A673 (cell line): Measurements from ENCODE around the gene FILIP1.

Source experiments
- CTCF ChIP-seq: fragments of 300-800, 200-600 bp; sonication (generic); conservative IDR thresholded peaks from 2 replicates; pipeline ENCODE4 v1.5.1; 2017; ENCODE audit warnings: low read depth, mild to moderate bottlenecking, antibody characterized with exemption, low read length, moderate library complexity, mixed read lengths
- EZH2 ChIP-seq: fragments of 200-600 bp; sonication (generic); IDR thresholded peaks from 2 replicates; pipeline ENCODE4 v1.6.1; 2017; ENCODE audit warnings: borderline replicate concordance, low read depth, mild to moderate bottlenecking, mixed read lengths, antibody characterized with exemption, low read length; ENCODE audit not compliant: poor library complexity, severe bottlenecking

- TF ChIP-seq CTCF = no peak
- TF ChIP-seq EZH2 = no peak
Observed at GRCh38 chr6:75481394-75481793, 12.2 kb downstream of the FILIP1 start.
